ENCODE data around the gene ILF3. TPM values are rescaled to one million over a fixed set of nuclear protein-coding genes. Genes with fewer than 3 reads are reported as not detected.

ILF3 gene
- total RNA-seq, 1 experiment from 2014 or later = 326 TPM

DNA sequence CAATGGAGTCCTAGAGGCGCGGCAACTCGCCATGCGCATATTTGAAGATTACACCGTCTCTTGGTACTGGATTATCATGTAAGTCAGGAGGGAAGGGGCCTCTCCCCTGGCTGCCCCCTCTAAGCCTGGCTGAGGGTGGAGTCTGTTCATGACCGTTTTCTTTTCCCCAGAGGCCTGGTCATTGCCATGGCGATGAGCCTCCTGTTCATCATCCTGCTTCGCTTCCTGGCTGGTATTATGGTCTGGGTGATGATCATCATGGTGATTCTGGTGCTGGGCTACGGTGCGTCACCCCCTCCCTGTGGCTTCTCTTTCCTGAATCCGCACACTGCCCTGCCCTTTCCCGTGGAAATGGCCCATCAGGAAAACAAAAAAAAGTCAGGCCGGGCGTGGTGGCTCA lies 22.3 kb upstream of the ILF3 start:
- BruUV-seq (replicated peaks) = no TSS peak
- Histone ChIP-seq H3K36me3 (ENCODE audit: low read depth) (peaks cover 13% of the 10 kb centered on the region), H3K9me2 (ENCODE audit: insufficient read depth) (no peaks in the 10 kb centered on the region), H3K79me2 (ENCODE audit: low read depth) (peaks cover 20% of the 10 kb centered on the region), H3K27me3 (ENCODE audit: insufficient read depth, low read depth) (no peaks in the 10 kb centered on the region), H3K4me2 (no peak overlapping the region), H3K4me1 (replicated peaks; ENCODE audit: insufficient read depth) (peaks cover 12% of the 10 kb centered on the region; the same call in 1 of the 2 replicates), H2AFZ (no peak overlapping the region), H3K27ac (no peak overlapping the region), H3F3A (ENCODE audit: insufficient read depth, low read depth) (peaks cover 4% of the 10 kb centered on the region; the same call in 1 of the 2 replicates), H3K4me3 (no peak overlapping the region), H3K9me3 (ENCODE audit: insufficient read depth, low read depth) (no peaks in the 10 kb centered on the region), H4K20me1 (ENCODE audit: insufficient read depth) (no peaks in the 10 kb centered on the region)
- intact Hi-C loops (cut with micrococcal nuclease; ENCODE audit: unreplicated experiment) = no loop called here
- no peak for DNase-seq
- CTCF ChIA-PET = no interaction called here
- POLR2A ChIA-PET (ENCODE audit: unreplicated experiment) = no interaction called here
- TF ChIP-seq EZH2 (IDR thresholded peaks at IDR 0.05; ENCODE audit: low read depth) = no peak
- TF ChIP-seq, protein P1, sequence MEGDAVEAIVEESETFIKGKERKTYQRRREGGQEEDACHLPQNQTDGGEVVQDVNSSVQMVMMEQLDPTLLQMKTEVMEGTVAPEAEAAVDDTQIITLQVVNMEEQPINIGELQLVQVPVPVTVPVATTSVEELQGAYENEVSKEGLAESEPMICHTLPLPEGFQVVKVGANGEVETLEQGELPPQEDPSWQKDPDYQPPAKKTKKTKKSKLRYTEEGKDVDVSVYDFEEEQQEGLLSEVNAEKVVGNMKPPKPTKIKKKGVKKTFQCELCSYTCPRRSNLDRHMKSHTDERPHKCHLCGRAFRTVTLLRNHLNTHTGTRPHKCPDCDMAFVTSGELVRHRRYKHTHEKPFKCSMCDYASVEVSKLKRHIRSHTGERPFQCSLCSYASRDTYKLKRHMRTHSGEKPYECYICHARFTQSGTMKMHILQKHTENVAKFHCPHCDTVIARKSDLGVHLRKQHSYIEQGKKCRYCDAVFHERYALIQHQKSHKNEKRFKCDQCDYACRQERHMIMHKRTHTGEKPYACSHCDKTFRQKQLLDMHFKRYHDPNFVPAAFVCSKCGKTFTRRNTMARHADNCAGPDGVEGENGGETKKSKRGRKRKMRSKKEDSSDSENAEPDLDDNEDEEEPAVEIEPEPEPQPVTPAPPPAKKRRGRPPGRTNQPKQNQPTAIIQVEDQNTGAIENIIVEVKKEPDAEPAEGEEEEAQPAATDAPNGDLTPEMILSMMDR (conservative IDR thresholded peaks at IDR 0.05) = no peak

DNA sequence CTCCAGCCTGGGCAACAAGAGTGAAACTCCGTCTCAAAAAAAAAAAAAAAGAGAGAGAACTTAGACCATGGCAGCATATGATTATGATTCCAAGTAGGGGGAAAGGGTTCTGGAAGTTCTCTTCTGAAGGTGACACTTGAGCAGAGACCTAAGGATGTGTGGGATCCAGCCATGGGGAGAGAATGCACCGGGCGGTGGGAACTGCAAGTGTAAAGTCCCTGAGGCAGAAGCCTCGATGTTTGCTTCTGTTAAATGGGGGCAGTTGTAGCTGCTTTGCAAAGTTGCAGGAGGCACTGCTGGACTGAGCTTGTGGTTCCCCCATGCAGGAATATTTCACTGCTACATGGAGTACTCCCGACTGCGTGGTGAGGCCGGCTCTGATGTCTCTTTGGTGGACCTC lies 19.7 kb upstream of the ILF3 start:
- no TSS peak for BruUV-seq (replicated peaks)
- Histone ChIP-seq H3K4me3 (no peak overlapping the region), H3K9me3 (ENCODE audit: insufficient read depth, low read depth) (no peaks in the 10 kb centered on the region), H2AFZ (no peak overlapping the region), H3K79me2 (ENCODE audit: low read depth) (no peaks in the 10 kb centered on the region), H3K9me2 (ENCODE audit: insufficient read depth) (no peaks in the 10 kb centered on the region), H4K20me1 (ENCODE audit: insufficient read depth) (no peaks in the 10 kb centered on the region), H3F3A (ENCODE audit: insufficient read depth, low read depth) (peaks cover 12% of the 10 kb centered on the region; the same call in 1 of the 2 replicates), H3K4me2 (no peak overlapping the region), H3K4me1 (replicated peaks; ENCODE audit: insufficient read depth) (no peaks in the 10 kb centered on the region), H3K36me3 (ENCODE audit: low read depth) (peaks cover 9% of the 10 kb centered on the region; the same call in 1 of the 2 replicates), H3K27me3 (ENCODE audit: insufficient read depth, low read depth) (no peaks in the 10 kb centered on the region), H3K27ac (no peak overlapping the region)
- CTCF ChIA-PET = no interaction called here
- POLR2A ChIA-PET (ENCODE audit: unreplicated experiment) = no interaction called here
- TF ChIP-seq, protein P1 (conservative IDR thresholded peaks at IDR 0.05) = no peak
- TF ChIP-seq EZH2 (IDR thresholded peaks at IDR 0.05; ENCODE audit: low read depth) = no peak
- intact Hi-C loops (cut with micrococcal nuclease; ENCODE audit: unreplicated experiment) = no loop called here
- no peak for DNase-seq

GRCh38 chr19:10634963-10635362 lies 19.2 kb upstream of the ILF3 start:
- H3K36me3 ChIP-seq (ENCODE audit: low read depth) = peaks cover 9% of the 10 kb centered on the region; the same call in 1 of the 2 replicates
- no peaks in the 10 kb centered on the region for H3K9me3 ChIP-seq (ENCODE audit: insufficient read depth, low read depth)
- no peaks in the 10 kb centered on the region for H4K20me1 ChIP-seq (ENCODE audit: insufficient read depth)
- peaks cover 12% of the 10 kb centered on the region; the same call in 1 of the 2 replicates for H3F3A ChIP-seq (ENCODE audit: insufficient read depth, low read depth)
- no peaks in the 10 kb centered on the region for H3K27me3 ChIP-seq (ENCODE audit: insufficient read depth, low read depth)
- H3K4me1 ChIP-seq (replicated peaks; ENCODE audit: insufficient read depth) = no peaks in the 10 kb centered on the region
- H3K4me2 ChIP-seq = no peak overlapping the region
- CTCF ChIA-PET = no interaction called here
- POLR2A ChIA-PET (ENCODE audit: unreplicated experiment) = no interaction called here
- H3K27ac ChIP-seq = no peak overlapping the region
- intact Hi-C loops (cut with micrococcal nuclease; ENCODE audit: unreplicated experiment) = no loop called here
- no peaks in the 10 kb centered on the region for H3K9me2 ChIP-seq (ENCODE audit: insufficient read depth)
- no TSS peak for BruUV-seq (replicated peaks)
- no peak overlapping the region for H3K4me3 ChIP-seq
- H3K79me2 ChIP-seq (ENCODE audit: low read depth) = no peaks in the 10 kb centered on the region
- no peak for DNase-seq
- TF ChIP-seq, protein P1 (conservative IDR thresholded peaks at IDR 0.05) = no peak
- no peak overlapping the region for H2AFZ ChIP-seq

All from PC-9 (cell line).